K562 (cell line): ENCODE measurements around the gene GMDS. TPM values are rescaled to one million over a fixed set of nuclear protein-coding genes. Genes with fewer than 3 reads are reported as not detected.

Source experiments
- ADNP ChIP-seq: fragments of 200-800 bp; sonication (Bioruptor generic); IDR thresholded peaks from 2 replicates; pipeline ENCODE4 v1.6.1; 2016; ENCODE audit warnings: missing genetic modification characterization, missing compliant biosample characterization
- ARNT ChIP-seq, 2 experiments: fragments of 450-650 bp; IDR thresholded peaks; 2 replicates each; pipeline ENCODE4 v1.6.1; 2016; ENCODE audit warnings: mild to moderate bottlenecking in 1 of 2
- BRD4 ChIP-seq: fragments of 200-600 bp; sonication (generic); IDR thresholded peaks from 2 replicates; pipeline ENCODE4 v1.6.1; 2017; ENCODE audit warnings: inconsistent platforms
- MTF1 ChIP-seq: fragments of 250-450 bp; sonication (Bioruptor Pico); IDR thresholded peaks from 2 replicates; pipeline ENCODE4 v1.9.0; 2021; ENCODE audit warnings: moderate library complexity, mild to moderate bottlenecking, inconsistent platforms, borderline replicate concordance
- RBM22 ChIP-seq: fragments of 200-400 bp; formaldehyde crosslinking; IDR thresholded peaks from 2 replicates; pipeline ENCODE4 v1.6.1; 2018; ENCODE audit warnings: low read length, low read depth; ENCODE audit not compliant: poor library complexity, severe bottlenecking
- RHOXF2B ChIP-seq: fragments of 250-450 bp; sonication (Bioruptor Pico); conservative IDR thresholded peaks from 2 replicates; pipeline ENCODE4 v1.5.1; 2021
- RNF2 ChIP-seq: sonication (generic); IDR thresholded peaks from 2 replicates; pipeline ENCODE4 v1.6.1; 2016
- TGIF2 ChIP-seq: sonication (generic); formaldehyde crosslinking; IDR thresholded peaks from 2 replicates; pipeline ENCODE4 v1.8.1; 2022; ENCODE audit warnings: mild to moderate bottlenecking, missing genetic modification reagents, moderate library complexity
- ZNF436 ChIP-seq: fragments of 250-450, 450-650 bp; sonication (Bioruptor Pico); formaldehyde crosslinking; IDR thresholded peaks from 2 replicates; pipeline ENCODE4 v1.7.0; 2020; ENCODE audit warnings: mild to moderate bottlenecking
- ZNF695 ChIP-seq: fragments of 450-650 bp; formaldehyde crosslinking; IDR thresholded peaks from 2 replicates; pipeline ENCODE4 v1.4.0; 2020; ENCODE audit warnings: mild to moderate bottlenecking, moderate library complexity
- ZNF75A ChIP-seq: fragments of 450-650 bp; formaldehyde crosslinking; IDR thresholded peaks from 2 replicates; pipeline ENCODE4 v1.4.0; 2020; ENCODE audit warnings: mild to moderate bottlenecking
- ZNF76 ChIP-seq: fragments of 250-450 bp; sonication (Bioruptor Pico); IDR thresholded peaks from 2 replicates; pipeline ENCODE4 v1.4.0; 2020; ENCODE audit warnings: mild to moderate bottlenecking, moderate library complexity, borderline replicate concordance
- polyA plus RNA-seq, 8 experiments: library from polyadenylated mRNA; depleted of rRNA in 4 of 8; stranded (reverse) in 5 of 8; unstranded in 3 of 8; fragments of >200 nt; fragmentation: Nextera tagmentation in 2 of 8; fragmentation: Illumina TruSeq in 1 of 8; extraction: Ambion mirVana in 2 of 8; extraction: Trizol in 1 of 8; gene quantifications; 2 replicates each; pipeline versions ENCODE4 v1.2.1 to v1.2.3, GENCODE V29; 2011 to 2014; ENCODE audit warnings: inconsistent platforms in 1 of 8, missing spikeins in 1 of 8
- total RNA-seq, 7 experiments: library from RNA; depleted of rRNA in 6 of 7; stranded (reverse); fragments of >200 nt in 6 of 7; fragmentation: Illumina TruSeq in 2 of 7; extraction: Trizol in 2 of 7; gene quantifications; 2 replicates each; pipeline versions ENCODE4 v1.2.1 to v1.2.3, GENCODE V29; 2011 to 2021; ENCODE audit warnings: low replicate concordance in 1 of 7
- TF ChIP-seq, protein P1 (sequence below): fragments of 450-650 bp; IDR thresholded peaks from 2 replicates; pipeline ENCODE4 v1.6.1; 2016; ENCODE audit warnings: mild to moderate bottlenecking, moderate library complexity
- TF ChIP-seq, protein P2 (sequence below): sonication (generic); formaldehyde crosslinking; IDR thresholded peaks from 2 replicates; pipeline ENCODE4 v1.8.1; 2023; ENCODE audit warnings: mild to moderate bottlenecking, missing genetic modification reagents

Gene GMDS
- total and polyA plus RNA-seq, 9 of the 15 experiments (the other 6 are each of a cell fraction or from before 2014, with no cell fraction given): 0.48 to 31.8 (median 13.4) TPM

DNA sequence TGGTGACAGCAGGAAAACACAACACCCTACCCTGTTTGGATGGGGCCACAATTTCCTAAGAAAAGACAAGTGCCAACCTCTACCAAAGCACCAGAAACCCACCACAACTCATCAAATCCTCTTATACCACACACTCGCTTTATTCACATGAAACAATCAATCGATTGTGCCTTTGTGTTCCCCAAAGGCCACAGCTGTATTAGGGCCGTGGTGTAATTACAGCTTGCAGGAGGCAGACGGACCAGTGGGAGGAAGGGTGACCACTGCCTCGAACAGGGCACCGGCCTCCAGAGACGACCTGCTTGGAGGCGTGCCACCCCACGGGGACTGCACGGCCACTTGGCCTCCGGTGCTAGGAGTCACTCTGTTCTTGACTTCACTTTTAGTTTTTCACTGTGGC lies 371.6 kb downstream of the GMDS start (continued):
- TF ChIP-seq, protein P1, sequence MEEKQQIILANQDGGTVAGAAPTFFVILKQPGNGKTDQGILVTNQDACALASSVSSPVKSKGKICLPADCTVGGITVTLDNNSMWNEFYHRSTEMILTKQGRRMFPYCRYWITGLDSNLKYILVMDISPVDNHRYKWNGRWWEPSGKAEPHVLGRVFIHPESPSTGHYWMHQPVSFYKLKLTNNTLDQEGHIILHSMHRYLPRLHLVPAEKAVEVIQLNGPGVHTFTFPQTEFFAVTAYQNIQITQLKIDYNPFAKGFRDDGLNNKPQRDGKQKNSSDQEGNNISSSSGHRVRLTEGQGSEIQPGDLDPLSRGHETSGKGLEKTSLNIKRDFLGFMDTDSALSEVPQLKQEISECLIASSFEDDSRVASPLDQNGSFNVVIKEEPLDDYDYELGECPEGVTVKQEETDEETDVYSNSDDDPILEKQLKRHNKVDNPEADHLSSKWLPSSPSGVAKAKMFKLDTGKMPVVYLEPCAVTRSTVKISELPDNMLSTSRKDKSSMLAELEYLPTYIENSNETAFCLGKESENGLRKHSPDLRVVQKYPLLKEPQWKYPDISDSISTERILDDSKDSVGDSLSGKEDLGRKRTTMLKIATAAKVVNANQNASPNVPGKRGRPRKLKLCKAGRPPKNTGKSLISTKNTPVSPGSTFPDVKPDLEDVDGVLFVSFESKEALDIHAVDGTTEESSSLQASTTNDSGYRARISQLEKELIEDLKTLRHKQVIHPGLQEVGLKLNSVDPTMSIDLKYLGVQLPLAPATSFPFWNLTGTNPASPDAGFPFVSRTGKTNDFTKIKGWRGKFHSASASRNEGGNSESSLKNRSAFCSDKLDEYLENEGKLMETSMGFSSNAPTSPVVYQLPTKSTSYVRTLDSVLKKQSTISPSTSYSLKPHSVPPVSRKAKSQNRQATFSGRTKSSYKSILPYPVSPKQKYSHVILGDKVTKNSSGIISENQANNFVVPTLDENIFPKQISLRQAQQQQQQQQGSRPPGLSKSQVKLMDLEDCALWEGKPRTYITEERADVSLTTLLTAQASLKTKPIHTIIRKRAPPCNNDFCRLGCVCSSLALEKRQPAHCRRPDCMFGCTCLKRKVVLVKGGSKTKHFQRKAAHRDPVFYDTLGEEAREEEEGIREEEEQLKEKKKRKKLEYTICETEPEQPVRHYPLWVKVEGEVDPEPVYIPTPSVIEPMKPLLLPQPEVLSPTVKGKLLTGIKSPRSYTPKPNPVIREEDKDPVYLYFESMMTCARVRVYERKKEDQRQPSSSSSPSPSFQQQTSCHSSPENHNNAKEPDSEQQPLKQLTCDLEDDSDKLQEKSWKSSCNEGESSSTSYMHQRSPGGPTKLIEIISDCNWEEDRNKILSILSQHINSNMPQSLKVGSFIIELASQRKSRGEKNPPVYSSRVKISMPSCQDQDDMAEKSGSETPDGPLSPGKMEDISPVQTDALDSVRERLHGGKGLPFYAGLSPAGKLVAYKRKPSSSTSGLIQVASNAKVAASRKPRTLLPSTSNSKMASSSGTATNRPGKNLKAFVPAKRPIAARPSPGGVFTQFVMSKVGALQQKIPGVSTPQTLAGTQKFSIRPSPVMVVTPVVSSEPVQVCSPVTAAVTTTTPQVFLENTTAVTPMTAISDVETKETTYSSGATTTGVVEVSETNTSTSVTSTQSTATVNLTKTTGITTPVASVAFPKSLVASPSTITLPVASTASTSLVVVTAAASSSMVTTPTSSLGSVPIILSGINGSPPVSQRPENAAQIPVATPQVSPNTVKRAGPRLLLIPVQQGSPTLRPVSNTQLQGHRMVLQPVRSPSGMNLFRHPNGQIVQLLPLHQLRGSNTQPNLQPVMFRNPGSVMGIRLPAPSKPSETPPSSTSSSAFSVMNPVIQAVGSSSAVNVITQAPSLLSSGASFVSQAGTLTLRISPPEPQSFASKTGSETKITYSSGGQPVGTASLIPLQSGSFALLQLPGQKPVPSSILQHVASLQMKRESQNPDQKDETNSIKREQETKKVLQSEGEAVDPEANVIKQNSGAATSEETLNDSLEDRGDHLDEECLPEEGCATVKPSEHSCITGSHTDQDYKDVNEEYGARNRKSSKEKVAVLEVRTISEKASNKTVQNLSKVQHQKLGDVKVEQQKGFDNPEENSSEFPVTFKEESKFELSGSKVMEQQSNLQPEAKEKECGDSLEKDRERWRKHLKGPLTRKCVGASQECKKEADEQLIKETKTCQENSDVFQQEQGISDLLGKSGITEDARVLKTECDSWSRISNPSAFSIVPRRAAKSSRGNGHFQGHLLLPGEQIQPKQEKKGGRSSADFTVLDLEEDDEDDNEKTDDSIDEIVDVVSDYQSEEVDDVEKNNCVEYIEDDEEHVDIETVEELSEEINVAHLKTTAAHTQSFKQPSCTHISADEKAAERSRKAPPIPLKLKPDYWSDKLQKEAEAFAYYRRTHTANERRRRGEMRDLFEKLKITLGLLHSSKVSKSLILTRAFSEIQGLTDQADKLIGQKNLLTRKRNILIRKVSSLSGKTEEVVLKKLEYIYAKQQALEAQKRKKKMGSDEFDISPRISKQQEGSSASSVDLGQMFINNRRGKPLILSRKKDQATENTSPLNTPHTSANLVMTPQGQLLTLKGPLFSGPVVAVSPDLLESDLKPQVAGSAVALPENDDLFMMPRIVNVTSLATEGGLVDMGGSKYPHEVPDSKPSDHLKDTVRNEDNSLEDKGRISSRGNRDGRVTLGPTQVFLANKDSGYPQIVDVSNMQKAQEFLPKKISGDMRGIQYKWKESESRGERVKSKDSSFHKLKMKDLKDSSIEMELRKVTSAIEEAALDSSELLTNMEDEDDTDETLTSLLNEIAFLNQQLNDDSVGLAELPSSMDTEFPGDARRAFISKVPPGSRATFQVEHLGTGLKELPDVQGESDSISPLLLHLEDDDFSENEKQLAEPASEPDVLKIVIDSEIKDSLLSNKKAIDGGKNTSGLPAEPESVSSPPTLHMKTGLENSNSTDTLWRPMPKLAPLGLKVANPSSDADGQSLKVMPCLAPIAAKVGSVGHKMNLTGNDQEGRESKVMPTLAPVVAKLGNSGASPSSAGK: no peak
- TF ChIP-seq TGIF2 (no peak), ZNF695 (CRISPR knock-in tag) (no peak), RHOXF2B (CRISPR knock-in tag) (no peak), ZNF76 (CRISPR knock-in tag) (no peak), ARNT (IDR thresholded peaks at IDR 0.05) (no peak), BRD4 (no peak), RBM22 (no peak), ZNF436 (no peak), ZNF75A (CRISPR knock-in tag) (no peak), RNF2 (no peak), MTF1 (CRISPR knock-in tag) (no peak), ADNP (tag) (no peak)
- TF ChIP-seq, protein P2, sequence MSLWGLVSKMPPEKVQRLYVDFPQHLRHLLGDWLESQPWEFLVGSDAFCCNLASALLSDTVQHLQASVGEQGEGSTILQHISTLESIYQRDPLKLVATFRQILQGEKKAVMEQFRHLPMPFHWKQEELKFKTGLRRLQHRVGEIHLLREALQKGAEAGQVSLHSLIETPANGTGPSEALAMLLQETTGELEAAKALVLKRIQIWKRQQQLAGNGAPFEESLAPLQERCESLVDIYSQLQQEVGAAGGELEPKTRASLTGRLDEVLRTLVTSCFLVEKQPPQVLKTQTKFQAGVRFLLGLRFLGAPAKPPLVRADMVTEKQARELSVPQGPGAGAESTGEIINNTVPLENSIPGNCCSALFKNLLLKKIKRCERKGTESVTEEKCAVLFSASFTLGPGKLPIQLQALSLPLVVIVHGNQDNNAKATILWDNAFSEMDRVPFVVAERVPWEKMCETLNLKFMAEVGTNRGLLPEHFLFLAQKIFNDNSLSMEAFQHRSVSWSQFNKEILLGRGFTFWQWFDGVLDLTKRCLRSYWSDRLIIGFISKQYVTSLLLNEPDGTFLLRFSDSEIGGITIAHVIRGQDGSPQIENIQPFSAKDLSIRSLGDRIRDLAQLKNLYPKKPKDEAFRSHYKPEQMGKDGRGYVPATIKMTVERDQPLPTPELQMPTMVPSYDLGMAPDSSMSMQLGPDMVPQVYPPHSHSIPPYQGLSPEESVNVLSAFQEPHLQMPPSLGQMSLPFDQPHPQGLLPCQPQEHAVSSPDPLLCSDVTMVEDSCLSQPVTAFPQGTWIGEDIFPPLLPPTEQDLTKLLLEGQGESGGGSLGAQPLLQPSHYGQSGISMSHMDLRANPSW (CRISPR knock-in tag): no peak
